Epidermal melanocyte (primary cell): Measurements from ENCODE around the gene COL16A1.

ENCODE experiments used
- DNase-seq: peaks from one replicate; pipeline ENCODE4 v3.0.0; 2011; ENCODE audit warnings: low spot score; ENCODE audit not compliant: insufficient read length

COL16A1 gene

GRCh38 chr1:31605908-31606427 lies 97.8 kb downstream of the COL16A1 start:
- DNase-seq, result no peak
